ACC112 (cell line): ENCODE results near the gene TFAP2C.

Experiments used
- H2AFZ ChIP-seq: fragments of 200-600 bp; sonication (generic); one replicate; pipeline ENCODE4 v1.6.0; 2017; ENCODE audit warnings: antibody characterized with exemption, low read length; ENCODE audit not compliant: unreplicated experiment
- H3K27ac ChIP-seq: fragments of 200-600 bp; sonication (generic); 2 replicates; pipeline ENCODE4 v1.5.1; 2014; ENCODE audit warnings: low read depth, mild to moderate bottlenecking, antibody characterized with exemption, low read length, moderate library complexity
- H3K27me3 ChIP-seq: fragments of 200-600 bp; sonication (generic); 2 replicates; pipeline ENCODE4 v1.6.1; 2014; ENCODE audit warnings: mild to moderate bottlenecking, antibody characterized with exemption, low read length, moderate library complexity, mixed read lengths; ENCODE audit not compliant: insufficient read depth
- H3K36me3 ChIP-seq: fragments of 200-600 bp; sonication (generic); 2 replicates; pipeline ENCODE4 v1.6.1; 2016; ENCODE audit warnings: mild to moderate bottlenecking, antibody characterized with exemption, low read length, moderate library complexity, mixed read lengths; ENCODE audit not compliant: insufficient read depth
- H3K4me1 ChIP-seq: fragments of 200-600 bp; sonication (generic); one replicate; pipeline ENCODE4 v1.6.1; 2016; ENCODE audit warnings: low read length, mixed read lengths; ENCODE audit not compliant: insufficient read depth, unreplicated experiment, control insufficient read depth
- H3K4me3 ChIP-seq: fragments of 200-600 bp; sonication (generic); 2 replicates; pipeline ENCODE4 v1.5.1; 2014; ENCODE audit warnings: mild to moderate bottlenecking, low read depth, low read length
- H3K79me2 ChIP-seq: fragments of 200-600 bp; sonication (generic); one replicate; pipeline ENCODE4 v1.6.0; 2016; ENCODE audit warnings: low read length; ENCODE audit not compliant: control insufficient read depth, unreplicated experiment, insufficient read depth

TFAP2C gene

DNA sequence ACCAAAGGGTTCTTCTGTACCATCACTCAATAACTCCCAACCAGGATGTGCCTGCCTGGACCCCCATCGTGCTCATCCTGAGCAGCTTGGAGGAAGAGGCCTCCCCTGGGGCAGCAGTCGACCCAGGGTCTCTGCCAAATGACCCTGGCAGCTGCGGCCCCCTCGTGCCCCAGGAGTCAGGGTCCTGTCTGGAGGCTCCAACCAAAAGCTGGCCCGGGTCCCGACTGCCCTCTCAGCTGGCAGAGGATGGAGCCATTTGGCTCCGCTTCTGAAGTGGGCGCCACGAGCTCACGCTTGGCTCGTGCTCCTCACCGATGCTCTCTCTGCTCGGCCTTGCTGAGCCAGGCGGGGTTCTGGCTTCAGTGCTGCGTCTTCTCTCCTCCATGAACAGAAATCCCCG, 56.8 kb downstream of the TFAP2C start:
- H3K4me3 ChIP-seq: no peak overlapping the region
- H3K27me3 ChIP-seq: peaks cover 1% of the 10 kb centered on the region; the same call in 1 of the 2 replicates
- H3K27ac ChIP-seq: no peak overlapping the region
- peaks cover 5% of the 10 kb centered on the region for H3K4me1 ChIP-seq
- H2AFZ ChIP-seq: no peak overlapping the region
- H3K79me2 ChIP-seq: no peaks in the 10 kb centered on the region
- no peaks in the 10 kb centered on the region for H3K36me3 ChIP-seq

GRCh38 chr20:56687061-56687460, 58.0 kb downstream of the TFAP2C start:
- H3K79me2 ChIP-seq: no peaks in the 10 kb centered on the region
- no peak overlapping the region for H3K4me3 ChIP-seq
- no peak overlapping the region for H3K27ac ChIP-seq
- H3K36me3 ChIP-seq: no peaks in the 10 kb centered on the region
- no peaks in the 10 kb centered on the region for H3K27me3 ChIP-seq
- no peak overlapping the region for H2AFZ ChIP-seq
- peaks cover 5% of the 10 kb centered on the region for H3K4me1 ChIP-seq

- Histone ChIP-seq H3K27ac (no peak overlapping the region), H3K79me2 (no peaks in the 10 kb centered on the region), H3K4me1 (peaks cover 5% of the 10 kb centered on the region), H3K36me3 (no peaks in the 10 kb centered on the region), H2AFZ (no peak overlapping the region), H3K4me3 (no peak overlapping the region), H3K27me3 (no peaks in the 10 kb centered on the region)
These were observed 59.0 kb downstream of the TFAP2C start for GRCh38 chr20:56688106-56688505.
